IPS DF 4.7 (cell line): ENCODE results near the gene RNF8.
"Not testable (repeated sequence)": the region's sequence is repeated elsewhere in the genome, so short reads cannot be mapped to it uniquely, and the experiment has no call there.

ENCODE experiments used
- DNase-seq: peaks from one replicate; pipeline ENCODE4 v3.0.0-alpha.2; 2013; ENCODE audit warnings: low spot score; ENCODE audit errors: extremely low read depth

Gene RNF8

DNA sequence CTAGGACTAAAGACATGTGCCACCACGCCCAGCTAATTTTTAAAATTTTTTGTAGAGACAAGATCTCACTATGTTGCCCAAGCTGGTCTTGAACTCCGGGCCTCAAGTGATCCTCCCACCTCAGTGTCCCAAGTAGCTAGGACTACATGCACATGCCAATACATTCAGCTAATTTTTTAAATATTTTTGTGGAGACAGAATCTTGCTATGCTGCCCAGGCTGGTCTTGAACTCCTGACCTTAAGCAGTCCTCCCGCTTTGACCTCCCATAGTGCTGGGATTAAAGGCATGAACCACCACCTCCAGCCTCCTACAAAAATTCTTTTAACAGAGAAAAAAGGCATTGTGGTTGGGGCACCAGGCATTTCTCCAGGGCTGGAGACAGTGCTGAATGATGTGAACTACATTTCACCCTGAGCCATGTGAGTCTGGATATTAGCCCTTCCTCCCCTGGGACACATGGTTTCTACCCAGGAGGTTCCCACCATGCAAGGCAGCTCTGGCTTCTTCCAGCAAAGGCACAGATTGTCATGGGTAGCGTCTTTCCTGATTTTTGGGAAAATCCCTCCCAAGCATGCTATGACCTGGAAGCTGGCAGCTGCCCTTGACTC, 42.9 kb downstream of the RNF8 start:
- DNase-seq, result no peak

GRCh38 chr6:37399131-37399530, 45.3 kb downstream of the RNF8 start:
- no peak for DNase-seq

DNA sequence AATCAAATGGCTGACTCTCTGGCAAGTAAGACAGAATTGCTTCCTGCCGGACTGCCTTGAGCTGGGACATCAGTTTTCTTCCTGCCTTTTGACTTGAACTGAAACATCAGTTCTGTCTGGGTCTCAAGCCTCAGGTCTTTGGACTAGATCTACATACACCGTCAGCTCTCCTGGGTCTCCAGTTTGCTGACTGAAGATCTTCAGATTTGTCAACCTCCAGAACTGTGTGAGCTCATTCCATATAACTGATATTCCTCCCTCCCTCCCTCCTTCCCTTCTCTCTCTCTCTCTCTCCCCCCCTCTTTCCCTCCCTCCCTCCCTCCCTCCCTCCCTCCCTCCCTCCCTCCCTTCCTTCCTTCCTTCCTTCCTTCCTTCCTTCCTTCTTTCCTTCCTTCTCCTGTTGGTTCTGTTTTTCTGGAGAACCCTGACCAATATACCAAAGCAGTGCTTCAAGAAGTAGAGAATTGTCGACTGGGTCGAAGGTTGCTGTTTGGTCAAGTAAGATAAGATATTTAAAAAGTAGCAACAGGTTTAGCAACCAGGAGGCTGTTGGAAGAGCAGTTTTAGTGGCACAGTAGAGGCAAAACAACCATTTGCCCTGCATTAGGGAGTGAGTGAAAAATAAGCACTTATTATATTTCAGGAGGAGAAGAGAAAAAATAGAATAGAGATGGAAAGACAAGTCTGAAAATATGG, 46.2 kb downstream of the RNF8 start:
- no peak for DNase-seq

GRCh38 chr6:37401658-37402057, 47.9 kb downstream of the RNF8 start:
- DNase-seq, result not testable (repeated sequence)

DNA sequence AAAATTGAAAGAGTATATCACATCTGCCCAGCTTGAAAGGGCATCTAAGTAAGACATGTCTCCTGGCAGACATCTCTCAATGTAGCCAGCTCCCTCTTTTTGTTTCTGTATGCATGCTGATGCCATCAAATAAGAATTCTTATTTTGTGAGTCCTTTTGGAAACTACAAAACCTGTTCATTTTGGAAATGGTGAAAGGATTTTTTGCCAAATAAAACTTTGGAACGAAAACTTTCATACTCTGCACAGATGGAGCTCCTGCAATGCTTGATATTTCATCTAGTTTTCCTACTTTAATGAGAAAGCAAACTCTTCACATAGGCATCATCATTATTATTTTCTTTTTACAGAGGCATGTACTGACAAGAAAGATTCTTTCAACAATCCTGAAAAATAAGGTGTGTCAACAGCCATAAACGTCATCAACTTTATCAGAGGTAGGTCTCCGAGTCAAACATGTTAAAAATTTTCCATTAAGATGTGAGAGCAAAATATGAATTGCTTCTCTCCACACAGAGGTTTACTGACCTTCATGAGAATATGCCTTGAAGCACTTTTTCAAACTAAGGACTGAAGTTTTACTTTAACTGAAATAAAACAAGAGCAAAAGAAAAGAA, 53.1 kb downstream of the RNF8 start:
- no peak for DNase-seq

DNA sequence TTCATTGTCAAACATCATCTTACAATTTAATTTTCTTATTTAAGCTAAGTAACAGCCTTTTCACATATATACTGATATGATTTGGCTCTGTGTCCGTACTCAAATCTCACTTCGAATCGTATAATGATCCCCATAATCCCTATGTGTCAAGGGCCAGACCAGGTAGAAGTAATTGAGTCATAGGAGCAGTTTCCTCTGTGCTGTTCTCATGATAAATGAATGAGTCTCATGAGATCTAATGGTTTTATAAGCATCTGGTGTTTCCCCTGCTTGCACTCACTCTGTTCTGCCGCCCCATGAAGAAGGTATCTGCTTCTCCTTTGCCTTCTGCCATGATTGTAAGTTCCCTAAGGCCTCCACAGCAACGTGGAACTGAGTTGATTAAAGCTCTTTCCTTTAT, 54.2 kb downstream of the RNF8 start:
- no peak for DNase-seq

GRCh38 chr6:37409501-37409900, 55.7 kb downstream of the RNF8 start:
- DNase-seq, result no peak

DNA sequence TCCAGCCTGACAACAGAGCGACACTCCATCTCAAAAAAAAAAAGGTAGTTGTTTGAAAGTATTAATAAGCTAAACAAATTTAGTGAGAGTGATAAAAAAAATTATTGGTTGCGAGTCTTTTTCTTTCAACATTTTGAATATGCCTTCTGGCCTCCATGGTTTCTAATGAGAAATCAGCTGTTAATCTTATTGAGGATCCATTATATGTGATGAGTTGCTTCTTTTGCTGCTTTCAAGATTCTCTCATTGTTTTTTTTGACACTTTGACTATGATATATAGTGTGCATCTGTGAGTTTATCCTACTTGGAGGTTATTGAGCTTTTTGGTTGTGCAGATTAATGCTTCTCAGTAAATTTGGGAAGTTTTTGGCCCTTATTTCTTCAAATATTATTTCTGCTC, 63.6 kb downstream of the RNF8 start:
- no peak for DNase-seq

GRCh38 chr6:37418722-37419121, 64.9 kb downstream of the RNF8 start:
- no peak for DNase-seq

GRCh38 chr6:37426058-37426944, 72.5 kb downstream of the RNF8 start:
- DNase-seq, result no peak

GRCh38 chr6:37426945-37427510, 73.2 kb downstream of the RNF8 start:
- no peak for DNase-seq

- no peak for DNase-seq
Measured at GRCh38 chr6:37429352-37429750, 75.6 kb downstream of the RNF8 start.

DNA sequence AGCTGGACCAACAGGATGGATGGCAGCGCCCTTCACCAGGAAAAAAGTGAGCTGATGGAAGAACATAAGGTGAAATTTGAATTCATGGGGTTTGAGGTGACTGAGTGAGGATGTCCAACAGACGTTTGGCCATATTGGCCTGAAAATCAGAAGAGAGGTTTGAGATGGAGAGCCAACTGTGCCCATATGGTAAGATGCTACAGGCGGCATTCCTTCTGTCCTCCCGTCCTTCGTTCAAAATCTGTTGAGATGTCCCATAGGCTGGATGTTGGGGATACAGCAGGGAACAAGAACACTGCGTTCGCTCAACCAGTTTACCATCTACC, 78.8 kb downstream of the RNF8 start:
- no peak for DNase-seq

- peak; percentile 38 for DNase-seq
Measured at GRCh38 chr6:37432916-37433656, 79.3 kb downstream of the RNF8 start, which contains the start of gene CMTR1. TSS of gene CMTR1 (plus strand) at chr6:37433221. CDS start at chr6:37435630, 2,409 bp downstream.

DNA sequence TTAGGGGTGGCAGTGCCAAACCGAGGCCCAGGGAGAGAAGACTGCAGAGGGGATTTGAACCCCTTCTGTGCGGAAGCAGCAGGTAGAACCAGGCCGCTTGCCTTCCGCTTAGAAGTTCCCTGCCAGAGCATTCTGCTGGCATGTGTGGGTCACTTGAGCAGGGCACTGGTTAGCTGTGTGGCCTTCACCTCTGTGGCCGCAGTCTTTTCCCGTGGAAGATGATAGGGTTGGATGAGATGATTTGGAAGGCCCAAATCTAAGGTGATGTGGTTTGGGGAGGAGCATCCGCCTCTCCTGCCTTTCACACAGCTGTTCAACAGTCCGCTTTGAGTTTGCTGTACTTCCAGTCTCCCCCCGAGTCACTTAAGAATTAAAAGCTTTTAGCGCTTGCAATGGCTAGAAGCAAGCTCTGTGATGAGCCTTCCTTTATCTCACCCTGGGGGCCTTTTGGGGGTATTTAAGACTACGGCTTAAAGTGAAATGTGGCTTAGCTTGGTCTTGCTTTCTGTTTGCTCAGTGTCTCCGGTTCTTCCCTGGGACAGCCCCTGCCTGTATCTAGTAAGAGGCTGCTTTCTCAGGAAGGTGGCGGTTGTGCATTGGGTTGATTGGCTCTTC, 80.0 kb downstream of the RNF8 start:
- DNase-seq, result no peak

DNA sequence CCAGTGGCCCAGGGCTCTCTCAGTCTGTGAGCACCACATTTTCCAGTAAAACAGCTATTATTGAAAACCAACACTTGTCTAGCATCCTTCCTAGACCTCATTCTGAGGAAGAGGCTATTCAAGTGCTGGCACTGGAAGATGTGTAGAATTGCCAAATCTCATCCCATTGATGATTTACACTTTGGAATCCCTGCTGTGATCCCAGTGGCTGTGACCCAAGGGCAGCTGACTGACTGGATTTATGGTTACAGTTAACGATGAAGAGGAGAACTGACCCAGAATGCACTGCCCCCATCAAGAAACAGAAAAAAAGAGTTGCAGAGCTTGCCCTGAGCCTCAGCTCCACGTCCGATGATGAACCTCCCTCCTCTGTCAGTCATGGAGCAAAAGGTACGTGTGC, 81.6 kb downstream of the RNF8 start:
- no peak for DNase-seq

DNA sequence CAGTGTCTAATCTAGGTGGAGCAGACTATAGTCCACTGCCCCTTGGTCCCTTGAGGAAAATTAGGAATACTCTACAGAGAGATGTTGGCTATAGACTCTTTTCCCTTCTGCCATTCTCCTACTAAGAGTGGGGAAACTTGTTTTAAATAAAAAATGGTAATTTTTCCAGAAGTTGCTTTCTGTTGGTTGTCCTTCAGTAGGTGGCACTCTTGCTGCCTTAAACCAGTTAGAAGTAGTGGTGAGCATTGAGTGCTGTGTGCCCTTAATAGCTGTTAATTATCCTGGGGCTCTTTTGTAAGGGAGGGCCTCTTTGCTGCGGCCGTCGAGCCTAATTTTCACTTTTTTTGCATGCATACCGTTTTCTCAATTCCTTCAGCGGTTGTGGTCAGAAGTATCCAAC, 82.0 kb downstream of the RNF8 start:
- no peak for DNase-seq

DNA sequence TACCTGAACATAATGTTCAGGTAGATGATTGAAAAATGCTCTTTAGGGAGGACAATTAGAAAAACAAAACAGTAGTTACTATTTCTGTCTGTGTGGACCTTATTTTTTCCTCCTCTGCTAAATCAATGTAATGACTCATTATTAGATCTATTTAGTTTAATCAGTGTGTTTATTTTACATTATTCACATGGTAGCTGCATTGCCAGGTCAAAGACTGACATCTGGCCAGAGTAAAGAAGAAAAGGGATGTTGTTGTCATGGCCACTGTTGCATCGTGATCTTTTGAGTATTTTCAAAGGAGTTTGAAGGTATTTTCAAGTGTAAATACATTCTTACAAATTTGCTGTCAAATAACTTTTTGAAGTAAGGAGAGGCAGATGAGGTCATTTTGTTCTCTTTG, 85.1 kb downstream of the RNF8 start:
- no peak for DNase-seq

GRCh38 chr6:37441651-37442050, 87.9 kb downstream of the RNF8 start:
- no peak for DNase-seq

- no peak for DNase-seq
Measured at GRCh38 chr6:37442416-37443215, 88.8 kb downstream of the RNF8 start.
